H1 (cell line): ENCODE data around the gene LARP6. TPM values are rescaled to one million over a fixed set of nuclear protein-coding genes. Genes with fewer than 3 reads are reported as not detected.

ENCODE experiments used
- CTCF ChIA-PET: fragments of 300-600 bp; sonication (Branson Sonifier 250); formaldehyde crosslinking; loops from one replicate; lab custom pipeline; 2021; ENCODE audit not compliant: partially characterized antibody; lab: Charles Lee
- POLR2A ChIA-PET: fragments of 300-600 bp; sonication (Branson Sonifier 250); formaldehyde crosslinking; loops from one replicate; lab custom pipeline; 2021; ENCODE audit warnings: inconsistent platforms; ENCODE audit not compliant: partially characterized antibody; lab: Charles Lee
- DNase-seq, 2 experiments: peaks; one replicate each; pipeline versions ENCODE4 v3.0.0 to v3.0.0-alpha.2; 2010 to 2022; ENCODE audit warnings: low spot score in 2 of 2, low read depth in 1 of 2, mixed read lengths in 1 of 2
- FAIRE-seq: peaks from 2 replicates; lab custom pipeline; 2011; peaks lifted over from hg19 to GRCh38; lab: Jason Lieb, UNC
- H2AFZ ChIP-seq: 2 replicates; pipeline ENCODE4 v1.8.1; 2012; ENCODE audit warnings: low read length, inconsistent platforms
- H2AK5ac ChIP-seq: 2 replicates; pipeline ENCODE4 v1.6.1; 2013; ENCODE audit warnings: low read depth, low read length
- H2BK120ac ChIP-seq: replicated peaks from 2 replicates; pipeline ENCODE3; 2013; ENCODE audit warnings: low read depth, low read length, inconsistent platforms
- H2BK12ac ChIP-seq: 2 replicates; pipeline ENCODE4 v1.6.1; 2013; ENCODE audit warnings: low read depth, low read length
- H2BK15ac ChIP-seq: 2 replicates; pipeline ENCODE4 v1.6.1; 2013; ENCODE audit warnings: low read length
- H2BK20ac ChIP-seq: 2 replicates; pipeline ENCODE4 v1.6.1; 2013; ENCODE audit warnings: low read length
- H2BK5ac ChIP-seq: 2 replicates; pipeline ENCODE4 v1.6.1; 2013; ENCODE audit warnings: low read depth, low read length
- H3K14ac ChIP-seq: 2 replicates; pipeline ENCODE4 v1.6.1; 2013; ENCODE audit warnings: inconsistent platforms; ENCODE audit not compliant: insufficient read length
- H3K18ac ChIP-seq: 2 replicates; pipeline ENCODE4 v1.6.1; 2013; ENCODE audit warnings: low read length; ENCODE audit errors: extremely low read depth
- H3K23ac ChIP-seq: 2 replicates; pipeline ENCODE4 v1.6.1; 2013; ENCODE audit warnings: inconsistent platforms; ENCODE audit not compliant: insufficient read length
- H3K23me2 ChIP-seq: 2 replicates; pipeline ENCODE4 v1.6.1; 2013; ENCODE audit warnings: low read depth, low read length
- H3K27ac ChIP-seq: 2 replicates; pipeline ENCODE4 v1.6.1; 2011; ENCODE audit warnings: low read depth, low read length, inconsistent platforms
- H3K27me3 ChIP-seq, 4 experiments: replicated peaks in 1 of 4; 1 replicate in 1 of 4; 2 replicates in 3 of 4; pipeline versions ENCODE4 v1.6.1 to v1.8.1; 2011 to 2013; ENCODE audit warnings: low read length in 3 of 4, mild to moderate bottlenecking in 3 of 4, inconsistent platforms in 2 of 4, mixed read lengths in 2 of 4, moderate library complexity in 1 of 4; ENCODE audit not compliant: control insufficient read depth in 3 of 4, insufficient read depth in 3 of 4; ENCODE audit errors: extremely low read depth in 1 of 4
- H3K36me3 ChIP-seq, 4 experiments: 2 replicates each; pipeline versions ENCODE4 v1.6.1 to v1.8.1; 2011 to 2013; ENCODE audit warnings: mild to moderate bottlenecking in 4 of 4, low read length in 3 of 4, moderate library complexity in 2 of 4, control low read depth in 1 of 4, inconsistent platforms in 1 of 4; ENCODE audit not compliant: insufficient read depth in 4 of 4, control insufficient read depth in 2 of 4
- H3K4ac ChIP-seq: replicated peaks from 2 replicates; pipeline ENCODE3; 2013; ENCODE audit warnings: low read length, low read depth, mixed read lengths, inconsistent platforms; ENCODE audit not compliant: insufficient read length
- H3K4me1 ChIP-seq, 4 experiments: replicated peaks in 1 of 4; 1 replicate in 1 of 4; 2 replicates in 3 of 4; pipeline versions ENCODE4 v1.6.1 to v1.8.1; 2011 to 2013; ENCODE audit warnings: low read length in 3 of 4, inconsistent platforms in 2 of 4, mixed read lengths in 1 of 4; ENCODE audit not compliant: insufficient read depth in 4 of 4, control insufficient read depth in 3 of 4
- H3K4me2 ChIP-seq, 2 experiments: 2 replicates each; pipeline versions ENCODE4 v1.6.1 to v1.8.1; 2011 to 2013; ENCODE audit warnings: low read depth in 2 of 2, low read length in 2 of 2, control low read depth in 1 of 2, inconsistent platforms in 1 of 2, mild to moderate bottlenecking in 1 of 2; ENCODE audit not compliant: insufficient read depth in 1 of 2
- H3K4me3 ChIP-seq, 4 experiments: fragments of 200-600, 300-600 bp in 1 of 4; sonication (generic), shearing (Covaris generic), sonication (Bioruptor Twin) in 1 of 4; 2 replicates each; pipeline versions ENCODE4 v1.5.1 to v1.8.1; 2011 to 2016; ENCODE audit warnings: low read length in 4 of 4, low read depth in 3 of 4, control low read depth in 2 of 4, inconsistent platforms in 2 of 4, mild to moderate bottlenecking in 2 of 4, mixed read lengths in 1 of 4, moderate library complexity in 1 of 4; ENCODE audit not compliant: insufficient read depth in 2 of 4; ENCODE audit errors: extremely low read depth in 1 of 4
- H3K56ac ChIP-seq: replicated peaks from 2 replicates; pipeline ENCODE3; 2013; ENCODE audit warnings: low read depth, mild to moderate bottlenecking, mixed read lengths, low read length, inconsistent platforms; ENCODE audit not compliant: insufficient read length
- H3K79me1 ChIP-seq: 2 replicates; pipeline ENCODE4 v1.6.1; 2013; ENCODE audit warnings: low read depth, low read length, control low read depth
- H3K79me2 ChIP-seq, 2 experiments: 2 replicates each; pipeline versions ENCODE4 v1.6.1 to v1.8.1; 2012 to 2013; ENCODE audit warnings: low read length in 2 of 2, mild to moderate bottlenecking in 2 of 2, inconsistent platforms in 1 of 2; ENCODE audit not compliant: insufficient read depth in 2 of 2, control insufficient read depth in 1 of 2
- H3K9ac ChIP-seq, 4 experiments: replicated peaks in 1 of 4; 1 replicate in 1 of 4; 2 replicates in 3 of 4; pipeline versions ENCODE4 v1.6.1 to v1.8.1; 2011 to 2013; ENCODE audit warnings: low read depth in 3 of 4, low read length in 3 of 4, control low read depth in 2 of 4, mild to moderate bottlenecking in 2 of 4, moderate library complexity in 2 of 4, inconsistent platforms in 1 of 4; ENCODE audit errors: extremely low read depth in 1 of 4
- H3K9me3 ChIP-seq, 2 experiments: 2 replicates each; pipeline versions ENCODE4 v1.6.1 to v1.8.1; 2012 to 2013; ENCODE audit warnings: mild to moderate bottlenecking in 2 of 2, moderate library complexity in 2 of 2, control low read depth in 1 of 2, inconsistent platforms in 1 of 2, low read depth in 1 of 2, low read length in 1 of 2, mixed read lengths in 1 of 2; ENCODE audit not compliant: insufficient read depth in 2 of 2
- H4K20me1 ChIP-seq, 2 experiments: replicated peaks in 1 of 2; 2 replicates each; pipeline versions ENCODE3 to v1.8.1; 2011 to 2013; ENCODE audit warnings: inconsistent platforms in 2 of 2, low read length in 2 of 2, mild to moderate bottlenecking in 1 of 2; ENCODE audit not compliant: insufficient read depth in 2 of 2, control insufficient read depth in 1 of 2
- H4K5ac ChIP-seq: 2 replicates; pipeline ENCODE4 v1.6.1; 2013; ENCODE audit warnings: low read length, low read depth, mixed read lengths, inconsistent platforms; ENCODE audit not compliant: insufficient read length
- H4K8ac ChIP-seq: 2 replicates; pipeline ENCODE4 v1.8.0; 2013; ENCODE audit warnings: mild to moderate bottlenecking, moderate library complexity, low read length, inconsistent platforms; ENCODE audit not compliant: insufficient read depth; ENCODE audit errors: extremely low read depth
- H4K91ac ChIP-seq: replicated peaks from 2 replicates; pipeline ENCODE3; 2013; ENCODE audit warnings: low read length, mixed read lengths, inconsistent platforms; ENCODE audit not compliant: insufficient read length
- CTBP2 ChIP-seq: IDR thresholded peaks from 2 replicates; pipeline ENCODE4 v1.7.0; 2011; ENCODE audit warnings: borderline replicate concordance, mild to moderate bottlenecking, moderate library complexity, mixed read lengths, low read length; ENCODE audit not compliant: insufficient read depth, insufficient read length
- TCF12 ChIP-seq: IDR thresholded peaks from 2 replicates; pipeline ENCODE4 v1.6.1; 2011; ENCODE audit warnings: low read depth, mild to moderate bottlenecking, low read length
- ZNF274 ChIP-seq: IDR thresholded peaks from 2 replicates; pipeline ENCODE4 v1.7.0; 2012; ENCODE audit warnings: low read length, borderline replicate concordance; ENCODE audit errors: extremely low read depth
- WGBS, 2 experiments: shearing (Covaris generic) in 1 of 2; methylation state at CpG; one replicate each; pipeline versions ENCODE4 v1.1.6 to v1.1.7; 2013 to 2015; ENCODE audit warnings: low lambda C conversion rate in 2 of 2, mixed read lengths in 2 of 2, inconsistent platforms in 1 of 2, low coverage in 1 of 2, missing lambda C conversion rate in 1 of 2; ENCODE audit not compliant: insufficient replicate concordance in 2 of 2, insufficient coverage in 1 of 2, insufficient read length in 1 of 2; ENCODE audit errors: extremely low coverage in 1 of 2, missing lambda C conversion rate in 1 of 2; 5-methylcytosine and 5-hydroxymethylcytosine counted together
- polyA plus RNA-seq, 7 experiments: library from polyadenylated mRNA; depleted of rRNA in 3 of 7; stranded (reverse) in 5 of 7; unstranded in 2 of 7; fragments of >200 nt in 5 of 7; fragments of 200-250 nt in 2 of 7; gene quantifications; 1 replicate in 5 of 7; 2 replicates in 1 of 7; 4 replicates in 1 of 7; pipeline versions ENCODE4 v1.2.1 to v1.2.3, GENCODE V29; 2011 to 2013; ENCODE audit warnings: missing spikeins in 2 of 7, mixed read lengths in 2 of 7
- total RNA-seq: library from RNA; stranded (reverse); fragmentation: NEBNext Ultra II Directional; extraction: Animal tissue kit (Norgen Biotek cat#: 25700); gene quantifications from 2 replicates; pipeline ENCODE4 v1.2.1, GENCODE V29; 2021
- TF ChIP-seq, protein P1 (sequence below): IDR thresholded peaks from 2 replicates; pipeline ENCODE4 v1.6.1; 2011; ENCODE audit warnings: low read depth, mild to moderate bottlenecking, low read length; ENCODE audit not compliant: insufficient read depth

LARP6 gene
- total and polyA plus RNA-seq, 2 of the 8 experiments (the other 6 are each of a cell fraction or from before 2014, with no cell fraction given): 21.0 to 24.7 TPM

- 98% methylated on average over 5 of the region's 5 CpGs; no CpG with 5 or more reads in 1 of the 2 experiments for WGBS, 2 experiments
- Histone ChIP-seq H2AK5ac (no peak overlapping the region), H3K27ac (no peak overlapping the region), H3K4me2 (no peak overlapping the region), H3K9ac (no peak overlapping the region), H2BK15ac (no peak overlapping the region), H3K79me1 (no peaks in the 10 kb centered on the region), H3K14ac (no peak overlapping the region), H3K23ac (no peak overlapping the region), H4K20me1 (no peaks in the 10 kb centered on the region), H2BK20ac (no peak overlapping the region), H3K36me3 (no peaks in the 10 kb centered on the region), H4K91ac (no peak overlapping the region), H3K4ac (no peak overlapping the region), H3K9me3 (no peaks in the 10 kb centered on the region; a peak in 1 of 4 replicates), H2BK5ac (no peak overlapping the region), H3K27me3 (no peaks in the 10 kb centered on the region), H2AFZ (no peak overlapping the region), H4K5ac (no peak overlapping the region), H3K79me2 (no peaks in the 10 kb centered on the region), H3K4me3 (no peak overlapping the region), H3K56ac (no peak overlapping the region), H3K23me2 (0 out of 2 replicates have a peak, but pooled peaks cover 3% of the 10 kb centered on the region), H4K8ac (no peak overlapping the region), H3K4me1 (no peaks in the 10 kb centered on the region), H3K18ac (no peak overlapping the region), H2BK12ac (no peak overlapping the region), H2BK120ac (no peak overlapping the region)
- TF ChIP-seq, protein P1, sequence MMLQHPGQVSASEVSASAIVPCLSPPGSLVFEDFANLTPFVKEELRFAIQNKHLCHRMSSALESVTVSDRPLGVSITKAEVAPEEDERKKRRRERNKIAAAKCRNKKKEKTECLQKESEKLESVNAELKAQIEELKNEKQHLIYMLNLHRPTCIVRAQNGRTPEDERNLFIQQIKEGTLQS: no peak
- TF ChIP-seq TCF12 (no peak), ZNF274 (no peak), CTBP2 (no peak)
- ChIA-PET POLR2A (no interaction called here), CTCF (interaction anchor here (0.6 to 3.0 kb wide), 2 partner anchors 10 to 21 kb away, joined by 3 to 17 read pairs; no protein-coding TSS in a partner anchor)
- DNase-seq: no peak
- FAIRE-seq: no peak
These were observed 52.8 kb downstream of the LARP6 start for GRCh38 chr15:70801109-70801508.
